H1 (cell line): Measurements from ENCODE around the gene ODC1. TPM values are rescaled to one million over a fixed set of nuclear protein-coding genes. Genes with fewer than 3 reads are reported as not detected.

Experiments used
- CTCF ChIA-PET: fragments of 300-600 bp; sonication (Branson Sonifier 250); formaldehyde crosslinking; loops from one replicate; lab custom pipeline; 2021; ENCODE audit not compliant: partially characterized antibody; lab: Charles Lee
- POLR2A ChIA-PET: fragments of 300-600 bp; sonication (Branson Sonifier 250); formaldehyde crosslinking; loops from one replicate; lab custom pipeline; 2021; ENCODE audit warnings: inconsistent platforms; ENCODE audit not compliant: partially characterized antibody; lab: Charles Lee
- DNase-seq, 2 experiments: peaks; one replicate each; pipeline versions ENCODE4 v3.0.0 to v3.0.0-alpha.2; 2010 to 2022; ENCODE audit warnings: low spot score in 2 of 2, low read depth in 1 of 2, mixed read lengths in 1 of 2
- FAIRE-seq: peaks from 2 replicates; lab custom pipeline; 2011; peaks lifted over from hg19 to GRCh38; lab: Jason Lieb, UNC
- H2AFZ ChIP-seq: 2 replicates; pipeline ENCODE4 v1.8.1; 2012; ENCODE audit warnings: low read length, inconsistent platforms
- H2AK5ac ChIP-seq: 2 replicates; pipeline ENCODE4 v1.6.1; 2013; ENCODE audit warnings: low read depth, low read length
- H2BK120ac ChIP-seq: replicated peaks from 2 replicates; pipeline ENCODE3; 2013; ENCODE audit warnings: low read depth, low read length, inconsistent platforms
- H2BK12ac ChIP-seq: 2 replicates; pipeline ENCODE4 v1.6.1; 2013; ENCODE audit warnings: low read depth, low read length
- H2BK15ac ChIP-seq: 2 replicates; pipeline ENCODE4 v1.6.1; 2013; ENCODE audit warnings: low read length
- H2BK20ac ChIP-seq: 2 replicates; pipeline ENCODE4 v1.6.1; 2013; ENCODE audit warnings: low read length
- H2BK5ac ChIP-seq: 2 replicates; pipeline ENCODE4 v1.6.1; 2013; ENCODE audit warnings: low read depth, low read length
- H3K14ac ChIP-seq: 2 replicates; pipeline ENCODE4 v1.6.1; 2013; ENCODE audit warnings: inconsistent platforms; ENCODE audit not compliant: insufficient read length
- H3K18ac ChIP-seq: 2 replicates; pipeline ENCODE4 v1.6.1; 2013; ENCODE audit warnings: low read length; ENCODE audit errors: extremely low read depth
- H3K23ac ChIP-seq: 2 replicates; pipeline ENCODE4 v1.6.1; 2013; ENCODE audit warnings: inconsistent platforms; ENCODE audit not compliant: insufficient read length
- H3K23me2 ChIP-seq: 2 replicates; pipeline ENCODE4 v1.6.1; 2013; ENCODE audit warnings: low read depth, low read length
- H3K27ac ChIP-seq: 2 replicates; pipeline ENCODE4 v1.6.1; 2011; ENCODE audit warnings: low read depth, low read length, inconsistent platforms
- H3K27me3 ChIP-seq, 4 experiments: replicated peaks in 1 of 4; 1 replicate in 1 of 4; 2 replicates in 3 of 4; pipeline versions ENCODE4 v1.6.1 to v1.8.1; 2011 to 2013; ENCODE audit warnings: low read length in 3 of 4, mild to moderate bottlenecking in 3 of 4, inconsistent platforms in 2 of 4, mixed read lengths in 2 of 4, moderate library complexity in 1 of 4; ENCODE audit not compliant: control insufficient read depth in 3 of 4, insufficient read depth in 3 of 4; ENCODE audit errors: extremely low read depth in 1 of 4
- H3K36me3 ChIP-seq, 4 experiments: 2 replicates each; pipeline versions ENCODE4 v1.6.1 to v1.8.1; 2011 to 2013; ENCODE audit warnings: mild to moderate bottlenecking in 4 of 4, low read length in 3 of 4, moderate library complexity in 2 of 4, control low read depth in 1 of 4, inconsistent platforms in 1 of 4; ENCODE audit not compliant: insufficient read depth in 4 of 4, control insufficient read depth in 2 of 4
- H3K4ac ChIP-seq: replicated peaks from 2 replicates; pipeline ENCODE3; 2013; ENCODE audit warnings: low read length, low read depth, mixed read lengths, inconsistent platforms; ENCODE audit not compliant: insufficient read length
- H3K4me1 ChIP-seq, 4 experiments: replicated peaks in 1 of 4; 1 replicate in 1 of 4; 2 replicates in 3 of 4; pipeline versions ENCODE4 v1.6.1 to v1.8.1; 2011 to 2013; ENCODE audit warnings: low read length in 3 of 4, inconsistent platforms in 2 of 4, mixed read lengths in 1 of 4; ENCODE audit not compliant: insufficient read depth in 4 of 4, control insufficient read depth in 3 of 4
- H3K4me2 ChIP-seq, 2 experiments: 2 replicates each; pipeline versions ENCODE4 v1.6.1 to v1.8.1; 2011 to 2013; ENCODE audit warnings: low read depth in 2 of 2, low read length in 2 of 2, control low read depth in 1 of 2, inconsistent platforms in 1 of 2, mild to moderate bottlenecking in 1 of 2; ENCODE audit not compliant: insufficient read depth in 1 of 2
- H3K4me3 ChIP-seq, 4 experiments: fragments of 200-600, 300-600 bp in 1 of 4; sonication (generic), shearing (Covaris generic), sonication (Bioruptor Twin) in 1 of 4; 2 replicates each; pipeline versions ENCODE4 v1.5.1 to v1.8.1; 2011 to 2016; ENCODE audit warnings: low read length in 4 of 4, low read depth in 3 of 4, control low read depth in 2 of 4, inconsistent platforms in 2 of 4, mild to moderate bottlenecking in 2 of 4, mixed read lengths in 1 of 4, moderate library complexity in 1 of 4; ENCODE audit not compliant: insufficient read depth in 2 of 4; ENCODE audit errors: extremely low read depth in 1 of 4
- H3K56ac ChIP-seq: replicated peaks from 2 replicates; pipeline ENCODE3; 2013; ENCODE audit warnings: low read depth, mild to moderate bottlenecking, mixed read lengths, low read length, inconsistent platforms; ENCODE audit not compliant: insufficient read length
- H3K79me1 ChIP-seq: 2 replicates; pipeline ENCODE4 v1.6.1; 2013; ENCODE audit warnings: low read depth, low read length, control low read depth
- H3K79me2 ChIP-seq, 2 experiments: 2 replicates each; pipeline versions ENCODE4 v1.6.1 to v1.8.1; 2012 to 2013; ENCODE audit warnings: low read length in 2 of 2, mild to moderate bottlenecking in 2 of 2, inconsistent platforms in 1 of 2; ENCODE audit not compliant: insufficient read depth in 2 of 2, control insufficient read depth in 1 of 2
- H3K9ac ChIP-seq, 4 experiments: replicated peaks in 1 of 4; 1 replicate in 1 of 4; 2 replicates in 3 of 4; pipeline versions ENCODE4 v1.6.1 to v1.8.1; 2011 to 2013; ENCODE audit warnings: low read depth in 3 of 4, low read length in 3 of 4, control low read depth in 2 of 4, mild to moderate bottlenecking in 2 of 4, moderate library complexity in 2 of 4, inconsistent platforms in 1 of 4; ENCODE audit errors: extremely low read depth in 1 of 4
- H3K9me3 ChIP-seq, 2 experiments: 2 replicates each; pipeline versions ENCODE4 v1.6.1 to v1.8.1; 2012 to 2013; ENCODE audit warnings: mild to moderate bottlenecking in 2 of 2, moderate library complexity in 2 of 2, control low read depth in 1 of 2, inconsistent platforms in 1 of 2, low read depth in 1 of 2, low read length in 1 of 2, mixed read lengths in 1 of 2; ENCODE audit not compliant: insufficient read depth in 2 of 2
- H4K20me1 ChIP-seq, 2 experiments: replicated peaks in 1 of 2; 2 replicates each; pipeline versions ENCODE3 to v1.8.1; 2011 to 2013; ENCODE audit warnings: inconsistent platforms in 2 of 2, low read length in 2 of 2, mild to moderate bottlenecking in 1 of 2; ENCODE audit not compliant: insufficient read depth in 2 of 2, control insufficient read depth in 1 of 2
- H4K5ac ChIP-seq: 2 replicates; pipeline ENCODE4 v1.6.1; 2013; ENCODE audit warnings: low read length, low read depth, mixed read lengths, inconsistent platforms; ENCODE audit not compliant: insufficient read length
- H4K8ac ChIP-seq: 2 replicates; pipeline ENCODE4 v1.8.0; 2013; ENCODE audit warnings: mild to moderate bottlenecking, moderate library complexity, low read length, inconsistent platforms; ENCODE audit not compliant: insufficient read depth; ENCODE audit errors: extremely low read depth
- H4K91ac ChIP-seq: replicated peaks from 2 replicates; pipeline ENCODE3; 2013; ENCODE audit warnings: low read length, mixed read lengths, inconsistent platforms; ENCODE audit not compliant: insufficient read length
- CBX5 ChIP-seq: fragments of 300-800, 300-1000 bp; sonication (generic); IDR thresholded peaks from 2 replicates; pipeline ENCODE4 v1.7.1; 2016; ENCODE audit warnings: antibody characterized with exemption, low read length, low read depth
- CBX8 ChIP-seq: fragments of 300-800, 300-1000 bp; sonication (generic); IDR thresholded peaks from 2 replicates; pipeline ENCODE4 v1.7.1; 2016; ENCODE audit warnings: low read depth, low read length, borderline replicate concordance
- CHD1 ChIP-seq: IDR thresholded peaks from 2 replicates; pipeline ENCODE4 v1.6.1; 2012; ENCODE audit warnings: low read depth, low read length, improper control_type of control experiment
- CREB1 ChIP-seq: IDR thresholded peaks from 2 replicates; pipeline ENCODE4 v1.6.1; 2012; ENCODE audit warnings: inconsistent platforms
- EGR1 ChIP-seq: IDR thresholded peaks from 2 replicates; pipeline ENCODE4 v1.6.1; 2011; ENCODE audit warnings: low read depth, low read length, borderline replicate concordance
- KDM1A ChIP-seq: fragments of 200-600, 300-600 bp; sonication (generic); IDR thresholded peaks from 2 replicates; pipeline ENCODE4 v1.7.1; 2016; ENCODE audit warnings: mild to moderate bottlenecking, low read length, borderline replicate concordance
- RBBP5 ChIP-seq: IDR thresholded peaks from 2 replicates; pipeline ENCODE4 v1.7.1; 2012; ENCODE audit warnings: low read depth, mild to moderate bottlenecking, inconsistent platforms, low read length, moderate library complexity, borderline replicate concordance
- RFX5 ChIP-seq: IDR thresholded peaks from 2 replicates; pipeline ENCODE4 v1.6.1; 2011; ENCODE audit warnings: low read depth, low read length, improper control_type of control experiment, borderline replicate concordance
- SP2 ChIP-seq: IDR thresholded peaks from 2 replicates; pipeline ENCODE4 v1.6.1; 2012; ENCODE audit warnings: mild to moderate bottlenecking, low read length, inconsistent platforms
- WGBS, 2 experiments: shearing (Covaris generic) in 1 of 2; methylation state at CpG; one replicate each; pipeline versions ENCODE4 v1.1.6 to v1.1.7; 2013 to 2015; ENCODE audit warnings: low lambda C conversion rate in 2 of 2, mixed read lengths in 2 of 2, inconsistent platforms in 1 of 2, low coverage in 1 of 2, missing lambda C conversion rate in 1 of 2; ENCODE audit not compliant: insufficient replicate concordance in 2 of 2, insufficient coverage in 1 of 2, insufficient read length in 1 of 2; ENCODE audit errors: extremely low coverage in 1 of 2, missing lambda C conversion rate in 1 of 2; 5-methylcytosine and 5-hydroxymethylcytosine counted together
- polyA plus RNA-seq, 7 experiments: library from polyadenylated mRNA; depleted of rRNA in 3 of 7; stranded (reverse) in 5 of 7; unstranded in 2 of 7; fragments of >200 nt in 5 of 7; fragments of 200-250 nt in 2 of 7; gene quantifications; 1 replicate in 5 of 7; 2 replicates in 1 of 7; 4 replicates in 1 of 7; pipeline versions ENCODE4 v1.2.1 to v1.2.3, GENCODE V29; 2011 to 2013; ENCODE audit warnings: missing spikeins in 2 of 7, mixed read lengths in 2 of 7
- total RNA-seq: library from RNA; stranded (reverse); fragmentation: NEBNext Ultra II Directional; extraction: Animal tissue kit (Norgen Biotek cat#: 25700); gene quantifications from 2 replicates; pipeline ENCODE4 v1.2.1, GENCODE V29; 2021
- TF ChIP-seq, protein P1 (sequence below): IDR thresholded peaks from 2 replicates; pipeline ENCODE4 v1.6.1; 2012; ENCODE audit warnings: inconsistent platforms

Gene ODC1
- total and polyA plus RNA-seq, 2 of the 8 experiments (the other 6 are each of a cell fraction or from before 2014, with no cell fraction given) = 57.2 to 76.7 TPM

DNA sequence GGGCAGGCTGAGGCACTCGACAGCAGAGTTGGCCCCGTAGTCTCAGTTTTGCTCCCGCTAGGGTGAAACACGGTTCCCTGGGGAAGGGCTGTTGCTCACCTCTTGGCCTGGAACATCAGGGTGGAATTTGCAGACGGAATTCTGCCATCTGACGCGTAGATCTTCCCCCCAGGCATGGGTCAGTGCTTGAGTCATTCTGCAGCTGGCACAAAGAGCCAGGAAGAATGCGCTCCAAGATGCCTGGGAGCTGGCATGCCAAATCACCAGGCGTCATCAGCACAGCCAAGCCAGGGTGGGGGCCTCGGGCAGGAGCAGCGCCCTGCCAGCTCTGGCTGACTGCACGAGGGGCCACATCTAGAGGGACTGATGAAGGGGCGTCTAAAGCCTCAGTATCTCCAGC lies 42.7 kb downstream of the ODC1 start:
- TF ChIP-seq EGR1 = no peak
- TF ChIP-seq SP2 = no peak
- TF ChIP-seq CBX5 = no peak
- TF ChIP-seq CREB1 = no peak
- TF ChIP-seq KDM1A = no peak
- TF ChIP-seq CHD1 = no peak
- no peak for TF ChIP-seq CBX8
- TF ChIP-seq, protein P1, sequence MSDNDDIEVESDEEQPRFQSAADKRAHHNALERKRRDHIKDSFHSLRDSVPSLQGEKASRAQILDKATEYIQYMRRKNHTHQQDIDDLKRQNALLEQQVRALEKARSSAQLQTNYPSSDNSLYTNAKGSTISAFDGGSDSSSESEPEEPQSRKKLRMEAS = no peak
- no peak for TF ChIP-seq RBBP5
- no peak for TF ChIP-seq RFX5
- Histone ChIP-seq H3K4me3 (no peak overlapping the region), H3K23me2 (no peaks in the 10 kb centered on the region), H2BK20ac (no peak overlapping the region), H3K27me3 (no peaks in the 10 kb centered on the region; a peak in 1 of 7 replicates), H3K4ac (no peak overlapping the region), H3K79me1 (no peaks in the 10 kb centered on the region), H3K4me1 (peaks cover 0 to 3% (median 2%) of the 10 kb centered on the region in 4 experiments; a peak in 2 of 7 replicates), H2AFZ (no peak overlapping the region), H4K91ac (no peak overlapping the region), H3K4me2 (no peak overlapping the region), H3K14ac (no peak overlapping the region), H4K20me1 (no peaks in the 10 kb centered on the region), H3K56ac (no peak overlapping the region), H3K18ac (no peak overlapping the region), H2AK5ac (no peak overlapping the region), H3K9me3 (no peaks in the 10 kb centered on the region), H3K27ac (no peak overlapping the region), H4K8ac (no peak overlapping the region), H2BK120ac (no peak overlapping the region), H2BK12ac (no peak overlapping the region), H3K79me2 (no peaks in the 10 kb centered on the region), H4K5ac (no peak overlapping the region), H3K9ac (no peak overlapping the region), H2BK5ac (no peak overlapping the region), H3K23ac (no peak overlapping the region), H2BK15ac (no peak overlapping the region), H3K36me3 (no peaks in the 10 kb centered on the region; a peak in 1 of 8 replicates)
- ChIA-PET POLR2A (interaction anchor here (0.6 kb wide), 1 partner anchor 101 kb away, joined by 3 read pairs; no protein-coding TSS in a partner anchor), CTCF (interaction anchor here (0.6 to 5.4 kb wide), 10 partner anchors 26 to 334 kb away, joined by 3 to 30 read pairs (median 4); no protein-coding TSS in a partner anchor)
- no peak for FAIRE-seq
- WGBS, 2 experiments = 86% methylated on average over 13 of the region's 13 CpGs; no CpG with 5 or more reads in 1 of the 2 experiments
- no peak for DNase-seq
